Endothelial cell of umbilical vein (primary cell): ENCODE results near the gene ELL2. TPM values are rescaled to one million over a fixed set of nuclear protein-coding genes. Genes with fewer than 3 reads are reported as not detected.

Source experiments
- BruUV-seq: library from RNA; stranded (reverse); fragments of 400-500 nt; replicated peaks from 2 replicates; lab custom pipeline; 2021; lab: Mats Ljungman, UMichigan
- CTCF ChIA-PET: fragments of 300-600, 350-600 bp; sonication (Branson Sonifier 250); formaldehyde crosslinking; loops from one replicate; lab custom pipeline; 2021; ENCODE audit warnings: antibody characterized with exemption, inconsistent platforms; lab: Charles Lee
- POLR2A ChIA-PET: fragments of 300-600, 350-600 bp; sonication (Branson Sonifier 250); formaldehyde crosslinking; loops from one replicate; lab custom pipeline; 2021; ENCODE audit warnings: antibody characterized with exemption, inconsistent platforms; lab: Charles Lee
- DNase-seq: peaks from one replicate; pipeline ENCODE4 v3.0.0-alpha.2; 2011; ENCODE audit warnings: low read depth, low spot score
- FAIRE-seq: peaks from 2 replicates; lab custom pipeline; 2011; peaks lifted over from hg19 to GRCh38; lab: Jason Lieb, UNC
- H2AFZ ChIP-seq: 2 replicates; pipeline ENCODE4 v1.6.0; 2012; ENCODE audit warnings: low read depth, low read length, control low read depth, inconsistent platforms
- H3K27ac ChIP-seq: 2 replicates; pipeline ENCODE4 v1.5.1; 2011; ENCODE audit warnings: low read depth, mild to moderate bottlenecking, control low read depth, low read length, moderate library complexity; ENCODE audit not compliant: insufficient read depth
- H3K27me3 ChIP-seq, 2 experiments: 2 replicates each; pipeline versions ENCODE4 v1.6.0 to v1.6.1; 2011; ENCODE audit warnings: low read length in 2 of 2, mixed read lengths in 1 of 2; ENCODE audit not compliant: control insufficient read depth in 2 of 2, insufficient read depth in 2 of 2
- H3K36me3 ChIP-seq, 2 experiments: 2 replicates in 1 of 2; 3 replicates in 1 of 2; pipeline ENCODE4 v1.5.1; 2011; ENCODE audit warnings: low read length in 2 of 2, mild to moderate bottlenecking in 1 of 2, moderate library complexity in 1 of 2; ENCODE audit not compliant: control insufficient read depth in 2 of 2, insufficient read depth in 2 of 2; ENCODE audit errors: extremely low read depth in 1 of 2
- H3K4me1 ChIP-seq: 3 replicates; pipeline ENCODE4 v1.5.1; 2011; ENCODE audit warnings: mild to moderate bottlenecking, low read length; ENCODE audit not compliant: control insufficient read depth, insufficient read depth; ENCODE audit errors: extremely low read depth
- H3K4me2 ChIP-seq: 2 replicates; pipeline ENCODE4 v1.6.1; 2011; ENCODE audit warnings: low read length, control low read depth, mixed read lengths; ENCODE audit not compliant: insufficient read depth
- H3K4me3 ChIP-seq, 3 experiments: fragments of 200-600 bp in 1 of 3; sonication (generic), shearing (Covaris generic) in 1 of 3; replicated peaks in 1 of 3; 2 replicates each; pipeline ENCODE4 v1.5.1; 2011 to 2016; ENCODE audit warnings: control low read depth in 3 of 3, low read length in 3 of 3, mild to moderate bottlenecking in 2 of 3, inconsistent platforms in 1 of 3, low read depth in 1 of 3, moderate library complexity in 1 of 3; ENCODE audit not compliant: insufficient read depth in 1 of 3
- H3K79me2 ChIP-seq: 2 replicates; pipeline ENCODE4 v1.6.0; 2012; ENCODE audit warnings: low read length, inconsistent platforms; ENCODE audit not compliant: control insufficient read depth, insufficient read depth
- H3K9ac ChIP-seq: replicated peaks from 2 replicates; pipeline ENCODE3; 2011; ENCODE audit warnings: low read length, control low read depth; ENCODE audit not compliant: insufficient read depth; ENCODE audit errors: extremely low read depth
- H3K9me1 ChIP-seq: replicated peaks from 3 replicates; pipeline ENCODE4 v1.6.0; 2011; ENCODE audit warnings: mild to moderate bottlenecking, low read length; ENCODE audit not compliant: control insufficient read depth, insufficient read depth; ENCODE audit errors: extremely low read depth
- H3K9me3 ChIP-seq: replicated peaks from 2 replicates; pipeline ENCODE4 v1.5.1; 2012; ENCODE audit warnings: low read length, inconsistent platforms; ENCODE audit not compliant: control insufficient read depth, insufficient read depth
- H4K20me1 ChIP-seq: replicated peaks from 2 replicates; pipeline ENCODE3; 2011; ENCODE audit warnings: mild to moderate bottlenecking, low read length; ENCODE audit not compliant: control insufficient read depth, insufficient read depth; ENCODE audit errors: extremely low read depth
- CTCF ChIP-seq, 2 donors: IDR thresholded peaks; 1 replicate in 1 of 2; 2 replicates in 1 of 2; pipeline ENCODE4 v1.5.1; 2011; ENCODE audit warnings: low read length in 2 of 2, mild to moderate bottlenecking in 2 of 2, moderate library complexity in 2 of 2, control low read depth in 1 of 2, inconsistent platforms in 1 of 2, low read depth in 1 of 2; ENCODE audit not compliant: insufficient read depth in 1 of 2; ENCODE audit errors: extremely low read depth in 1 of 2
- EZH2 ChIP-seq: IDR thresholded peaks from 2 replicates; pipeline ENCODE4 v1.6.1; 2012; ENCODE audit warnings: borderline replicate concordance, low read depth, mild to moderate bottlenecking, moderate library complexity, low read length, inconsistent platforms; ENCODE audit not compliant: severe bottlenecking
- FOS ChIP-seq: IDR thresholded peaks from 2 replicates; pipeline ENCODE4 v1.6.1; 2011; ENCODE audit warnings: mild to moderate bottlenecking, low read length, moderate library complexity, borderline replicate concordance; ENCODE audit not compliant: insufficient read depth
- GATA2 ChIP-seq: IDR thresholded peaks from 2 replicates; pipeline ENCODE4 v1.7.0; 2011; ENCODE audit warnings: low read depth, mild to moderate bottlenecking, moderate library complexity, mixed read lengths, low read length; ENCODE audit not compliant: insufficient read length, insufficient read depth
- MYC ChIP-seq: IDR thresholded peaks from one replicate; pipeline ENCODE4 v1.6.1; 2011; ENCODE audit warnings: mild to moderate bottlenecking, low read depth, low read length
- POLR2A ChIP-seq: IDR thresholded peaks from 2 replicates; pipeline ENCODE4 v1.6.1; 2012; ENCODE audit warnings: low read depth, mild to moderate bottlenecking, control low read depth, low read length
- POLR2AphosphoS5 ChIP-seq: IDR thresholded peaks from 2 replicates; pipeline ENCODE4 v1.6.1; 2012; ENCODE audit warnings: low read depth, mild to moderate bottlenecking, control low read depth, low read length, moderate library complexity; ENCODE audit not compliant: insufficient read depth
- dilution Hi-C: fragments of 300-500 bp; cut with MboI; formaldehyde crosslinking; loops from one replicate; pipeline ENCODE4 v1.15.0; 2019; ENCODE audit warnings: low sequenced_read_pairs; ENCODE audit not compliant: extremely low pct_ligation_motif_present
- intact Hi-C: fragments of 100-400 bp; cut with micrococcal nuclease; formaldehyde crosslinking; loops from one replicate; pipeline ENCODE4 v1.10.0; 2022
- polyA plus RNA-seq, 4 experiments: library from polyadenylated mRNA; depleted of rRNA in 3 of 4; stranded (reverse) in 3 of 4; unstranded in 1 of 4; fragments of >200 nt; gene quantifications; 2 replicates each; pipeline versions ENCODE4 v1.2.1 to v1.2.3, GENCODE V29; 2011 to 2012; ENCODE audit warnings: missing spikeins in 1 of 4
- total RNA-seq: library from RNA; stranded (reverse); gene quantifications from 2 replicates; pipeline ENCODE4 v1.2.3, GENCODE V29; 2021

Gene ELL2
- total and polyA plus RNA-seq, 2 donors (not counting 3 experiments of a cell fraction or from before 2014, with no cell fraction given): 6.8 to 26.0 TPM

GRCh38 chr5:95931079-95931833 lies 30.4 kb downstream of the ELL2 start:
- no peaks in the 10 kb centered on the region for H3K9me3 ChIP-seq
- DNase-seq (no peak), FAIRE-seq (no peak)
- dilution Hi-C loops (no loop called here), intact Hi-C loops (no loop called here)
- no peaks in the 10 kb centered on the region for H3K27me3 ChIP-seq
- H3K4me1 ChIP-seq: no peaks in the 10 kb centered on the region
- ChIA-PET CTCF (interaction anchor here (0.6 to 1.5 kb wide), 5 partner anchors 9 to 412 kb away, joined by 3 to 6 read pairs (median 3); no protein-coding TSS in a partner anchor), POLR2A (no interaction called here)
- H3K79me2 ChIP-seq: peaks cover 3% of the 10 kb centered on the region
- no peak overlapping the region for H3K9ac ChIP-seq
- no peak overlapping the region for H3K4me2 ChIP-seq
- no peak overlapping the region for H2AFZ ChIP-seq
- TF ChIP-seq FOS (no peak), POLR2AphosphoS5 (no peak), EZH2 (no peak), MYC (no peak), CTCF (IDR thresholded peaks at IDR 0.05; ENCODE audit: extremely low read depth in 1 of 2, insufficient read depth in 1 of 2, low read depth in 1 of 2, low read length in 2 of 2) (no peak), GATA2 (no peak), POLR2A (no peak)
- no TSS peak for BruUV-seq
- no peaks in the 10 kb centered on the region for H3K9me1 ChIP-seq
- no peak overlapping the region for H3K27ac ChIP-seq
- H4K20me1 ChIP-seq: no peaks in the 10 kb centered on the region
- no peak overlapping the region for H3K4me3 ChIP-seq
- H3K36me3 ChIP-seq: no peaks in the 10 kb centered on the region
